Trophoblast cell (in vitro differentiated cells and primary cell): ENCODE data around the gene FOXO6.

Experiments used
- DNase-seq, 2 donors: peaks; one replicate each; pipeline ENCODE4 v3.0.0-alpha.2; 2016
- H2AFZ ChIP-seq: 2 replicates; pipeline ENCODE4 v1.6.1; 2013; ENCODE audit warnings: low read length, moderate library complexity, mild to moderate bottlenecking; ENCODE audit not compliant: insufficient read depth, poor library complexity
- H2AK5ac ChIP-seq: 2 replicates; pipeline ENCODE4 v1.6.1; 2013; ENCODE audit warnings: mild to moderate bottlenecking, low read length
- H2BK120ac ChIP-seq: 2 replicates; pipeline ENCODE4 v1.6.1; 2013; ENCODE audit warnings: low read length, mild to moderate bottlenecking, moderate library complexity; ENCODE audit not compliant: insufficient read depth, poor library complexity
- H2BK12ac ChIP-seq: 2 replicates; pipeline ENCODE4 v1.6.1; 2013; ENCODE audit warnings: mild to moderate bottlenecking, low read length, moderate library complexity
- H2BK5ac ChIP-seq: 2 replicates; pipeline ENCODE4 v1.6.1; 2013; ENCODE audit warnings: low read length, low read depth, moderate library complexity, mild to moderate bottlenecking; ENCODE audit not compliant: poor library complexity
- H3K14ac ChIP-seq: 2 replicates; pipeline ENCODE4 v1.6.1; 2013; ENCODE audit warnings: mild to moderate bottlenecking, low read length
- H3K18ac ChIP-seq: 2 replicates; pipeline ENCODE4 v1.6.1; 2013; ENCODE audit warnings: mild to moderate bottlenecking, low read length
- H3K23ac ChIP-seq: 2 replicates; pipeline ENCODE4 v1.6.1; 2013; ENCODE audit warnings: low read length
- H3K27ac ChIP-seq: 2 replicates; pipeline ENCODE4 v1.5.1; 2013; ENCODE audit warnings: low read depth, mild to moderate bottlenecking, inconsistent platforms, low read length, moderate library complexity
- H3K27me3 ChIP-seq: 2 replicates; pipeline ENCODE4 v1.6.1; 2013; ENCODE audit warnings: inconsistent platforms, mild to moderate bottlenecking, low read length, moderate library complexity; ENCODE audit not compliant: insufficient read depth
- H3K36me3 ChIP-seq, 2 experiments: 1 replicate in 1 of 2; 2 replicates in 1 of 2; pipeline ENCODE4 v1.6.1; 2013; ENCODE audit warnings: low read length in 2 of 2, mild to moderate bottlenecking in 2 of 2, moderate library complexity in 1 of 2; ENCODE audit not compliant: insufficient read depth in 2 of 2, control insufficient read depth in 1 of 2
- H3K4ac ChIP-seq: 2 replicates; pipeline ENCODE4 v1.6.1; 2013; ENCODE audit warnings: low read depth, mild to moderate bottlenecking, low read length, moderate library complexity
- H3K4me1 ChIP-seq, 2 experiments: 1 replicate in 1 of 2; 2 replicates in 1 of 2; pipeline ENCODE4 v1.6.1; 2013; ENCODE audit warnings: low read length in 2 of 2, mild to moderate bottlenecking in 2 of 2, moderate library complexity in 1 of 2; ENCODE audit not compliant: insufficient read depth in 2 of 2, control insufficient read depth in 1 of 2
- H3K4me2 ChIP-seq: 2 replicates; pipeline ENCODE4 v1.6.1; 2013; ENCODE audit warnings: inconsistent platforms, mild to moderate bottlenecking, low read length, moderate library complexity
- H3K4me3 ChIP-seq: 2 replicates; pipeline ENCODE4 v1.5.1; 2013; ENCODE audit warnings: mild to moderate bottlenecking, low read depth, low read length, inconsistent platforms
- H3K79me1 ChIP-seq: one replicate; pipeline ENCODE4 v1.6.1; 2013; ENCODE audit warnings: low read length
- H3K79me2 ChIP-seq: 2 replicates; pipeline ENCODE4 v1.6.1; 2013; ENCODE audit warnings: low read length, mild to moderate bottlenecking; ENCODE audit not compliant: control insufficient read depth, insufficient read depth, poor library complexity
- H3K9ac ChIP-seq: 2 replicates; pipeline ENCODE4 v1.6.1; 2013; ENCODE audit warnings: mild to moderate bottlenecking, low read length
- H3K9me3 ChIP-seq: 2 replicates; pipeline ENCODE4 v1.6.1; 2013; ENCODE audit warnings: low read depth, mild to moderate bottlenecking, control low read depth, inconsistent platforms, low read length; ENCODE audit not compliant: insufficient read depth
- H4K12ac ChIP-seq: 2 replicates; pipeline ENCODE4 v1.6.1; 2013; ENCODE audit warnings: low read depth, mild to moderate bottlenecking, low read length, moderate library complexity
- H4K8ac ChIP-seq: 2 replicates; pipeline ENCODE4 v1.6.1; 2013; ENCODE audit warnings: low read depth, mild to moderate bottlenecking, low read length, moderate library complexity
- H4K91ac ChIP-seq: one replicate; pipeline ENCODE4 v1.6.1; 2013; ENCODE audit warnings: low read depth, mild to moderate bottlenecking, low read length, moderate library complexity
- WGBS: extraction: QIAGEN DNeasy Blood & Tissue Kit; methylation state at CpG from one replicate; pipeline ENCODE4 v1.1.7; 2013; ENCODE audit warnings: missing lambda C conversion rate; ENCODE audit not compliant: insufficient read length, insufficient coverage; ENCODE audit errors: extremely low coverage; 5-methylcytosine and 5-hydroxymethylcytosine counted together

Gene FOXO6

DNA sequence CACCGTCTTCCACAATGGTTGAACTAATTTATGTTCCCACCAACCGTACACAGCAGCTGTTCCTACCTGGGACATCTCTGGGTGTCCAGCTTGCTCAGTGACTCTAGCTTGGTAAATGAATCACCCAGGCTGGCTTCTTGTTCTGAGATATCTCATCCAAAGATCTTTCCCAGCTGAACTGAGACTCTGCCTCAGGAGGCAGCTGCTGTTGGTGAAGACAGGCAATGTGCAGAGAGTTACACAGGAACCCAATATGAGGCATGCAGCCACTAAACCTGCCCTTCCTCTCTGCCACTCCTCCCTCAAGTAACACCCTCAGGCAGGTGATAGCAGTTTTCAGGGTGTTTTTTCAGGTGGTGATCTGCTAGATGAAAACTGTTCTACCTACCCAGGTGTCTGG, 14.0 kb upstream of the FOXO6 start:
- H2AFZ ChIP-seq, result no peak overlapping the region
- H3K27me3 ChIP-seq, result no peaks in the 10 kb centered on the region
- no peaks in the 10 kb centered on the region for H3K36me3 ChIP-seq
- no peak overlapping the region for H2BK12ac ChIP-seq
- H3K79me1 ChIP-seq, result peaks cover 16% of the 10 kb centered on the region
- no peak overlapping the region for H4K91ac ChIP-seq
- H2BK5ac ChIP-seq, result no peak overlapping the region
- peak overlapping the region; percentile 18 for H3K27ac ChIP-seq
- no CpG with 5 or more reads among the region's 2 CpGs for WGBS
- no peak overlapping the region for H3K18ac ChIP-seq
- H3K14ac ChIP-seq, result no peak overlapping the region
- peaks cover 8 to 9% of the 10 kb centered on the region in 2 experiments for H3K4me1 ChIP-seq
- no peak overlapping the region for H3K23ac ChIP-seq
- no peaks in the 10 kb centered on the region for H3K9me3 ChIP-seq
- no peak overlapping the region for H2AK5ac ChIP-seq
- DNase-seq, result peak; percentile 92 to 95
- no peak overlapping the region for H3K4me2 ChIP-seq
- H3K4ac ChIP-seq, result no peak overlapping the region
- no peak overlapping the region for H2BK120ac ChIP-seq
- H3K4me3 ChIP-seq, result no peak overlapping the region
- H3K79me2 ChIP-seq, result no peaks in the 10 kb centered on the region
- no peak overlapping the region for H4K8ac ChIP-seq
- H4K12ac ChIP-seq, result no peak overlapping the region
- H3K9ac ChIP-seq, result no peak overlapping the region

DNA sequence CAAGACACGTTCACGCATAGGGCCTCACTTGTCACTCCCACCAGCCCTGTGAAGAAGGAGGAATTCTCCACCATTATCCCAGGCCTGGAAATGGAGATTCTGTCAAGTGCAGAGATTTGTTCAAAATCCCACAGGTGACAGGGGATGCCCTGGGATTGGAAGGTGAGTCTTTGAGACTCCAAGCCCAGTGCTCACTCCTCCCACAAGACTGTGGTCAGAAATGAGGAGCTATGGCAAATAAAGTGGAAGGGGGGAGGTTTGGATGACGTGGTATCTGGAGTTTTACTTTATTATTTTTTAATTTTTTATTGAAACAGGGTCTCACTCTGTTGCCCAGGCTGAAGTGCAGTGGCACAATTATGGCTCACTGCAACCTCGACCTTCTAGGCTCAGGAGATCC, 12.8 kb upstream of the FOXO6 start:
- peaks cover 17% of the 10 kb centered on the region for H3K79me1 ChIP-seq
- no peaks in the 10 kb centered on the region for H3K36me3 ChIP-seq
- no peak overlapping the region for H3K9ac ChIP-seq
- H2BK5ac ChIP-seq, result no peak overlapping the region
- H3K4me1 ChIP-seq, result peaks cover 10 to 14% of the 10 kb centered on the region in 2 experiments
- H3K4ac ChIP-seq, result no peak overlapping the region
- H3K23ac ChIP-seq, result no peak overlapping the region
- DNase-seq, result no peak
- H3K4me3 ChIP-seq, result no peak overlapping the region
- H4K12ac ChIP-seq, result no peak overlapping the region
- WGBS, result no CpG with 5 or more reads among the region's 4 CpGs
- H3K18ac ChIP-seq, result no peak overlapping the region
- no peak overlapping the region for H2AK5ac ChIP-seq
- H2BK120ac ChIP-seq, result peak overlapping the region; percentile 10
- H3K9me3 ChIP-seq, result no peaks in the 10 kb centered on the region
- no peak overlapping the region for H2BK12ac ChIP-seq
- H3K27me3 ChIP-seq, result no peaks in the 10 kb centered on the region
- H4K8ac ChIP-seq, result no peak overlapping the region
- H2AFZ ChIP-seq, result no peak overlapping the region
- H4K91ac ChIP-seq, result no peak overlapping the region
- H3K4me2 ChIP-seq, result no peak overlapping the region
- no peak overlapping the region for H3K27ac ChIP-seq
- H3K14ac ChIP-seq, result no peak overlapping the region
- H3K79me2 ChIP-seq, result no peaks in the 10 kb centered on the region

DNA sequence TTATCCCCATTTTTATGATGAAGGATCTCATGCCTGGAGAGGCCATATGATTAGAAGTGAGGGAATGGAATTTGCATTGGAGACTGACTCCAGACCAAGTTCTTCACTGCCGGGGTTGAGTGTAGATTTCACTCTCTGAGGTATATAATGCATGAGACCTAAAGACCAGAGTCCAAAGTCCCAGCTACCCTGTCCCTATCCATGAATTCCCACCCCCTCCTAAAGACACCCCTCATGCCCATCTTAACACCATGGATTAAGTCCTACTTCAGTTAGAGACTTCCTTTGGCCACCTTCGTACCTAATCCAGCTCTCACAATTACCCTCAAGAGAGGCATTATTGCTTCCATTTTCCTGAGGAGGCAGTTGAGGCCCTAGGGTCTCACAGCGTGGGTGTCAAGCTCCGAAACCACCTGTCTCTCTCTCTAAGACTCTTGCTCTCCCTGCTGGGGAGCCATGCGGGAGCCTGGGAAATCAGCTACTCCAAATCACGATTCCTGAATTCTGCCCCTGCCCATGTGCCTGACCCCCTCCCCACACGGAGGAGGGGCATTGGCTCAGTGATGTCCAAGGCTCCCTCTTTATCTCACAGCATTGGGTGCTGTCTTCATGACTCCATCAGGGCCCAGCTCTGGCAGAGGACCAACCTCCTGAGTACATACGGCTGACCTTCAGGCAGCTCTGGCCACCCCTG, 11.7 kb upstream of the FOXO6 start:
- no peak overlapping the region for H2BK120ac ChIP-seq

DNA sequence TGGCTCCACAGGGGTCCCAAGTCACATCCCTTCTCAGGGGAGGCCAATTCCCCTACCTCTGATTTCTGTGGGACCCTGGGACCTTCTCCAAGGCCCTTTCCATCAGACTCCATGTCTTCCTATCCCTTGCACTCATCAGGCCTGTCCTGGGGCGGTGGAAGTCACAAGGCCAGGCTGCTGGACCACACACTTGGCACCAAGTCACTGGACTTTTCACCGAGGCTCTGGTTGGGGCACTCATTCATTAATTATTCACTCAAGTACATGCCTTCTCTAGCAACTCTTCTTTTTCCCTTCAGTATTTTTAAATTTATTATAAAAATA, 11.2 kb upstream of the FOXO6 start:
- H3K4me1 ChIP-seq, result peaks cover 10 to 16% of the 10 kb centered on the region in 2 experiments
- H3K4me2 ChIP-seq, result no peak overlapping the region
- H2AK5ac ChIP-seq, result no peak overlapping the region
- H2BK5ac ChIP-seq, result no peak overlapping the region
- H3K23ac ChIP-seq, result no peak overlapping the region
- H3K14ac ChIP-seq, result no peak overlapping the region
- H2AFZ ChIP-seq, result no peak overlapping the region
- no peak for DNase-seq
- no peak overlapping the region for H2BK12ac ChIP-seq
- no peaks in the 10 kb centered on the region for H3K27me3 ChIP-seq
- peaks cover 2% of the 10 kb centered on the region for H3K79me2 ChIP-seq
- H3K9ac ChIP-seq, result no peak overlapping the region
- H4K12ac ChIP-seq, result no peak overlapping the region
- H3K27ac ChIP-seq, result no peak overlapping the region
- H3K79me1 ChIP-seq, result peaks cover 21% of the 10 kb centered on the region
- peak overlapping the region; percentile 54 for H4K91ac ChIP-seq
- H3K4me3 ChIP-seq, result no peak overlapping the region
- H2BK120ac ChIP-seq, result peak overlapping the region; percentile 20
- no peak overlapping the region for H3K4ac ChIP-seq
- no peaks in the 10 kb centered on the region for H3K36me3 ChIP-seq
- no peak overlapping the region for H3K18ac ChIP-seq
- H3K9me3 ChIP-seq, result no peaks in the 10 kb centered on the region
- no peak overlapping the region for H4K8ac ChIP-seq
- WGBS, result no CpG with 5 or more reads among the region's 2 CpGs

More for the DNA sequence above, 11.7 kb upstream of the FOXO6 start:
- no peak overlapping the region for H4K12ac ChIP-seq
- H4K8ac ChIP-seq, result no peak overlapping the region
- H3K4me2 ChIP-seq, result no peak overlapping the region
- no peak overlapping the region for H2BK5ac ChIP-seq
- H3K9me3 ChIP-seq, result no peaks in the 10 kb centered on the region
- no peak overlapping the region for H3K27ac ChIP-seq
- no peak overlapping the region for H3K18ac ChIP-seq
- peaks cover 7 to 16% of the 10 kb centered on the region in 2 experiments for H3K4me1 ChIP-seq
- no peak overlapping the region for H2AK5ac ChIP-seq
- H3K79me1 ChIP-seq, result peaks cover 16% of the 10 kb centered on the region
- H2BK12ac ChIP-seq, result no peak overlapping the region
- no CpG with 5 or more reads among the region's 8 CpGs for WGBS
- no peaks in the 10 kb centered on the region for H3K36me3 ChIP-seq
- H3K79me2 ChIP-seq, result peaks cover 2% of the 10 kb centered on the region
- no peak overlapping the region for H3K23ac ChIP-seq
- H2AFZ ChIP-seq, result no peak overlapping the region
- no peak overlapping the region for H3K4me3 ChIP-seq
- no peaks in the 10 kb centered on the region for H3K27me3 ChIP-seq
- no peak overlapping the region for H3K14ac ChIP-seq
- DNase-seq, result no peak
- no peak overlapping the region for H3K4ac ChIP-seq
- H4K91ac ChIP-seq, result no peak overlapping the region
- no peak overlapping the region for H3K9ac ChIP-seq
